H1 (cell line): Measurements from ENCODE around the gene BTBD9.

Experiments
- CHD7 ChIP-seq: fragments of 300-600 bp; sonication (generic); IDR thresholded peaks from 2 replicates; pipeline ENCODE4 v1.7.1; 2012; ENCODE audit warnings: low read length, moderate library complexity, mild to moderate bottlenecking, inconsistent platforms; ENCODE audit not compliant: insufficient replicate concordance
- CREB1 ChIP-seq: IDR thresholded peaks from 2 replicates; pipeline ENCODE4 v1.6.1; 2012; ENCODE audit warnings: inconsistent platforms
- CTCF ChIP-seq, 3 experiments: IDR thresholded peaks; 1 replicate in 2 of 3; 2 replicates in 1 of 3; pipeline versions ENCODE4 v1.5.1 to v1.6.1; 2011; ENCODE audit warnings: low read length in 3 of 3, mild to moderate bottlenecking in 3 of 3, inconsistent platforms in 2 of 3, low read depth in 1 of 3, moderate library complexity in 1 of 3; ENCODE audit not compliant: insufficient read depth in 1 of 3; ENCODE audit errors: control extremely low read depth in 1 of 3
- EP300 ChIP-seq, 2 experiments: IDR thresholded peaks; 1 replicate in 1 of 2; 2 replicates in 1 of 2; pipeline ENCODE4 v1.6.1; 2011 to 2012; ENCODE audit warnings: low read depth in 2 of 2, low read length in 2 of 2, mild to moderate bottlenecking in 2 of 2, borderline replicate concordance in 1 of 2, inconsistent platforms in 1 of 2, moderate library complexity in 1 of 2
- KDM1A ChIP-seq: fragments of 200-600, 300-600 bp; sonication (generic); IDR thresholded peaks from 2 replicates; pipeline ENCODE4 v1.7.1; 2016; ENCODE audit warnings: mild to moderate bottlenecking, low read length, borderline replicate concordance
- KDM5A ChIP-seq: fragments of 200-600 bp; IDR thresholded peaks from 2 replicates; pipeline ENCODE4 v1.7.1; 2012; ENCODE audit warnings: mild to moderate bottlenecking, low read length, inconsistent platforms, mixed read lengths
- MAX ChIP-seq: IDR thresholded peaks from 2 replicates; pipeline ENCODE4 v1.6.1; 2012; ENCODE audit warnings: inconsistent platforms
- PHF8 ChIP-seq: fragments of 200-600 bp; sonication (generic); conservative IDR thresholded peaks from 2 replicates; pipeline ENCODE4 v1.7.1; 2012; ENCODE audit warnings: low read depth, mild to moderate bottlenecking, inconsistent platforms, low read length, moderate library complexity
- POLR2A ChIP-seq, 2 experiments: IDR thresholded peaks; 1 replicate in 1 of 2; 2 replicates in 1 of 2; pipeline ENCODE4 v1.6.1; 2011; ENCODE audit warnings: low read depth in 2 of 2, low read length in 2 of 2, mild to moderate bottlenecking in 2 of 2; ENCODE audit errors: control extremely low read depth in 1 of 2
- POLR2AphosphoS5 ChIP-seq: IDR thresholded peaks from 2 replicates; pipeline ENCODE4 v1.6.1; 2011; ENCODE audit warnings: low read depth, low read length
- RNF2 ChIP-seq: fragments of 200-900, 300-1000 bp; sonication (generic); IDR thresholded peaks from 2 replicates; pipeline ENCODE4 v1.7.1; 2016; ENCODE audit warnings: borderline replicate concordance, low read depth, mild to moderate bottlenecking, antibody characterized with exemption, low read length; ENCODE audit not compliant: poor library complexity, severe bottlenecking; ENCODE audit errors: missing control alignments
- TAF1 ChIP-seq: IDR thresholded peaks from 2 replicates; pipeline ENCODE4 v1.6.1; 2011; ENCODE audit warnings: mild to moderate bottlenecking, low read depth, low read length
- USF2 ChIP-seq: IDR thresholded peaks from 2 replicates; pipeline ENCODE4 v1.6.1; 2011; ENCODE audit warnings: low read length, improper control_type of control experiment

DNA sequence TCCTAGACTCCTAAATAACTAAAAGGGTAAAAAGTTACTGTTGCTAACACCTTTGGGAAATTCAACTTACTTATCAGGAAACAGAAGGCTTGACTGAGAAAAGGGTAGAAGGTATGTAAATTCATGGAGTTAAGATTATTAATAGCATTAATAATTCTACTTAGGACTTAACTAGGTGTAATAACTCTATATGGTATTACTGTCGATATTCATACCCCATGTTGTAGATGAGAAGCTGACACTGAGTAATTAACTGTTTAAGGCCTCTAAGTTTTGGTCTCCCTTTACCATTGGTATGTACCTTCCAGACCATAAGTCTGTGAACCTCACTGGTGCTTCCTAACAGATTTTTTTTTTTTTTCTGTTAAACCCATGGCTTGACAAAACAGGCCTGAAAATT, 47.8 kb upstream of the BTBD9 start:
- no peak for TF ChIP-seq KDM5A
- TF ChIP-seq TAF1, result no peak
- no peak for TF ChIP-seq POLR2AphosphoS5
- no peak for TF ChIP-seq CTCF (IDR thresholded peaks at IDR 0.05; ENCODE audit: control extremely low read depth in 1 of 3, insufficient read depth in 1 of 3, low read depth in 1 of 3, low read length in 3 of 3)
- TF ChIP-seq CREB1, result no peak
- TF ChIP-seq KDM1A, result no peak
- no peak for TF ChIP-seq RNF2
- no peak for TF ChIP-seq POLR2A (IDR thresholded peaks at IDR 0.05; ENCODE audit: control extremely low read depth in 1 of 2, low read depth in 2 of 2, low read length in 2 of 2)
- no peak for TF ChIP-seq EP300 (IDR thresholded peaks at IDR 0.05; ENCODE audit: borderline replicate concordance in 1 of 2, low read depth in 2 of 2, low read length in 2 of 2)
- no peak for TF ChIP-seq PHF8
- no peak for TF ChIP-seq USF2
- no peak for TF ChIP-seq CHD7
- TF ChIP-seq MAX, result no peak
